ENCODE data around the gene PSPC1.

PSPC1 gene

GRCh38 chr13:19663416-19663979 lies 119.2 kb downstream of the PSPC1 start:
- no peak for DNase-seq (ENCODE audit: extremely low read depth, low read depth)
- no peak for TF ChIP-seq CTCF (IDR thresholded peaks at IDR 0.05; ENCODE audit: low read depth, low read length)

- TF ChIP-seq CTCF (IDR thresholded peaks at IDR 0.05; ENCODE audit: low read depth, low read length): no peak
- no peak for DNase-seq (ENCODE audit: extremely low read depth, low read depth)
Observed at GRCh38 chr13:19661561-19661960, 121.2 kb downstream of the PSPC1 start.

- TF ChIP-seq CTCF (IDR thresholded peaks at IDR 0.05; ENCODE audit: low read depth, low read length): no peak
- DNase-seq (ENCODE audit: extremely low read depth, low read depth): no peak
Observed at GRCh38 chr13:19661126-19661525, 121.6 kb downstream of the PSPC1 start.

GRCh38 chr13:19658831-19659230 lies 123.9 kb downstream of the PSPC1 start:
- no peak for TF ChIP-seq CTCF (IDR thresholded peaks at IDR 0.05; ENCODE audit: low read depth, low read length)
- no peak for DNase-seq (ENCODE audit: extremely low read depth, low read depth)

- TF ChIP-seq CTCF (IDR thresholded peaks at IDR 0.05; ENCODE audit: low read depth, low read length): no peak
- DNase-seq (ENCODE audit: extremely low read depth, low read depth): no peak
Observed at GRCh38 chr13:19657872-19658591, 124.7 kb downstream of the PSPC1 start.
